Naive thymus-derived CD4-positive, alpha-beta T cell (primary cell): ENCODE measurements around the gene CAMK2A. TPM values are rescaled to one million over a fixed set of nuclear protein-coding genes. Genes with fewer than 3 reads are reported as not detected.
A peak's percentile ranks its signal among the peaks of the same experiment; 100 is the strongest.

ENCODE experiments used
- ATAC-seq: fragments of 150-1000 bp; cut with Tn5 transposase; 2 replicates; pipeline ENCODE4 v1.10.0; 2021; ENCODE audit warnings: mild to moderate bottlenecking, moderate library complexity
- CTCF ChIA-PET: fragments of 350-600 bp; sonication (Branson Sonifier 250); formaldehyde crosslinking; loops from one replicate; lab custom pipeline; 2021; ENCODE audit warnings: antibody characterized with exemption; lab: Charles Lee
- POLR2A ChIA-PET: fragments of 350-600 bp; sonication (Branson Sonifier 250); formaldehyde crosslinking; loops from one replicate; lab custom pipeline; 2021; ENCODE audit warnings: antibody characterized with exemption, inconsistent platforms; lab: Charles Lee
- DNase-seq, 9 donors: peaks; one replicate each; pipeline versions ENCODE4 v3.0.0 to v3.0.0-alpha.2; 2020 to 2022; ENCODE audit warnings: mixed read lengths in 1 of 9
- H3K27ac ChIP-seq: one replicate; pipeline ENCODE4 v1.7.0; 2013; ENCODE audit warnings: mild to moderate bottlenecking, low read depth, low read length, moderate library complexity
- H3K27me3 ChIP-seq, 2 donors: one replicate each; pipeline ENCODE4 v1.7.0; 2013; ENCODE audit warnings: low read length in 2 of 2, mild to moderate bottlenecking in 2 of 2, moderate library complexity in 2 of 2; ENCODE audit not compliant: control insufficient read depth in 2 of 2, insufficient read depth in 2 of 2
- H3K36me3 ChIP-seq, 3 experiments: 1 replicate in 2 of 3; 2 replicates in 1 of 3; pipeline ENCODE4 v1.7.0; 2013; ENCODE audit warnings: low read length in 3 of 3, mild to moderate bottlenecking in 3 of 3, moderate library complexity in 1 of 3; ENCODE audit not compliant: insufficient read depth in 3 of 3, control insufficient read depth in 2 of 3
- H3K4me1 ChIP-seq, 2 donors: one replicate each; pipeline ENCODE4 v1.7.0; 2013; ENCODE audit warnings: low read length in 2 of 2, mild to moderate bottlenecking in 2 of 2, moderate library complexity in 1 of 2; ENCODE audit not compliant: control insufficient read depth in 2 of 2, insufficient read depth in 2 of 2
- H3K4me3 ChIP-seq: 2 replicates; pipeline ENCODE4 v1.7.0; 2013; ENCODE audit warnings: mild to moderate bottlenecking, low read length
- H3K9me3 ChIP-seq, 3 experiments: 1 replicate in 2 of 3; 2 replicates in 1 of 3; pipeline ENCODE4 v1.7.0; 2013; ENCODE audit warnings: low read length in 3 of 3; ENCODE audit not compliant: control insufficient read depth in 2 of 3
- H3K27ac Mint-ChIP-seq, 9 donors: one replicate each; pipeline ENCODE4 v1.8.0; 2020 to 2022; ENCODE audit warnings: mixed read lengths in 9 of 9, mild to moderate bottlenecking in 8 of 9, moderate library complexity in 5 of 9, inconsistent platforms in 2 of 9
- H3K27me3 Mint-ChIP-seq, 5 donors: one replicate each; pipeline ENCODE4 v1.8.0; 2021 to 2022; ENCODE audit warnings: mixed read lengths in 5 of 5, mild to moderate bottlenecking in 1 of 5
- H3K36me3 Mint-ChIP-seq, 5 donors: one replicate each; pipeline ENCODE4 v1.8.0; 2020 to 2022; ENCODE audit warnings: mixed read lengths in 5 of 5, mild to moderate bottlenecking in 3 of 5, inconsistent platforms in 1 of 5
- H3K4me1 Mint-ChIP-seq, 7 donors: one replicate each; pipeline ENCODE4 v1.8.0; 2020 to 2022; ENCODE audit warnings: mixed read lengths in 7 of 7, mild to moderate bottlenecking in 3 of 7, inconsistent platforms in 1 of 7
- H3K4me3 Mint-ChIP-seq, 10 donors: one replicate each; pipeline ENCODE4 v1.8.0; 2020 to 2022; ENCODE audit warnings: mild to moderate bottlenecking in 10 of 10, mixed read lengths in 10 of 10, moderate library complexity in 6 of 10, inconsistent platforms in 2 of 10
- H3K9me3 Mint-ChIP-seq, 11 donors: one replicate each; pipeline ENCODE4 v1.8.0; 2020 to 2022; ENCODE audit warnings: mixed read lengths in 11 of 11, mild to moderate bottlenecking in 4 of 11, inconsistent platforms in 1 of 11, moderate library complexity in 1 of 11
- intact Hi-C, 2 donors: fragments of 100-400 bp; cut with micrococcal nuclease; formaldehyde crosslinking; loops; one replicate each; pipeline ENCODE4 v1.15.1; 2023
- polyA plus RNA-seq, 2 donors: library from polyadenylated mRNA; unstranded; fragments of 300-500 nt; fragmentation: Illumina TruSeq; gene quantifications; one replicate each; pipeline ENCODE4 v1.2.3, GENCODE V29; 2021
- total RNA-seq, 6 experiments: library from RNA in 5 of 6; stranded (reverse) in 5 of 6; gene quantifications; 1 replicate in 5 of 6; 2 replicates in 1 of 6; pipeline ENCODE4 v1.2.3 and lab custom pipeline; 2021 to 2026

The CAMK2A gene
- total and polyA plus RNA-seq, 7 experiments from 2014 or later, result not detected

DNA sequence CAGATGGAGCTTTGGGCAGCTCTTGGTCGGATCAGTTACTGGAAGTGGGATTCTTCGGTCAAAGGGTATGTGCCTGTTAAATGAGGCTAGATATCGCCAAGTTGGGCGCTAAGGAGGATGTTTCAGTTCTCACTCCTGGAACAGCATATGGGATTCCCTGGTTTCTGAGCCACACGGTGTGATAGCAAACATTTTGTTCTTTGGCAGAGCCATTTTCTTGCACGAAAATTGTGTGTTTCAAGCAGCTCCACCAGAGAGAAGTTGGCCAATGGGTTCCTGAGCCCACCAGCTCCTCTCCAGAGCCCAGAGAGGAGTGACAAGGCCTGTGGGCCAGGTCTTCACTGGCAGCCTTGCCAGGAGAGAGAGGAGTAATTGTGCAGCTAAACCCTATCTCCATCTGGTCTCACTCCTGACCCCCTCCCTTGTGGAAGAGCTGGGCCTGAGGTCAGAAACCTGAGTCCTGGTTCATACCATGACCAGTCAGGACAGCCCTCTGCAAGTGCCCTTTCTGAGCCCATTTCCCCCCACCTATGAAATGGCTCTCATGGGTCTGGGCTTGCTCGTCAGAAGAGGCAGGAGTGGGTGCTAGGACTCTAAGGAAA, 110.5 kb downstream of the CAMK2A start:
- CTCF ChIA-PET, result no interaction called here
- intact Hi-C loops, result no loop called here

DNA sequence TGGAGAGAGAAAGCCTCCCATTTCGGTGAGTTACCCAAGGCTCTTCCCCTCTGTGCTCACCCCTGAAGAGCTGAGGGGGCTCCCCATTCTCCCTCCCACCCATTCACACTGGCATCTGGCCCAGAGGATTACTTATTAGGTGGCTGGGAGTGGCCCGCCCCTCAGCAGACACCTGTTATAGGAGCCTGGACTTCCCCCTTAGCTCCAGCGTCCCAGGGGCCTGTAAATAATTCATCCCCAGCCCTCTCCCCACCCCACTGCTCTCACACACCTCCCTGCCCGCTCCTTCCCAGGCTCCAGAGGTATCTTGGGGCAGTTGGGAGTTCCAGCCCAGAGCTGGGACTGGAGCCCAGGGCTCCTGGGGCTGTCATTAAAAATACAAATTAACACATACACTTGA, 111.3 kb downstream of the CAMK2A start:
- Histone ChIP-seq H3K36me3 (no peaks in the 10 kb centered on the region), H3K4me3 (no peak overlapping the region), H3K9me3 (no peaks in the 10 kb centered on the region), H3K4me1 (no peaks in the 10 kb centered on the region), H3K27me3 (no peaks in the 10 kb centered on the region), H3K27ac (no peak overlapping the region)
- peaks cover 0 to 3% (median 0%) of the 10 kb centered on the region in 7 donors for H3K4me1 Mint-ChIP-seq
- intact Hi-C loops, result no loop called here
- H3K36me3 Mint-ChIP-seq, result no peaks in the 10 kb centered on the region
- DNase-seq (no peak), ATAC-seq (no peak)
- H3K9me3 Mint-ChIP-seq, result no peaks in the 10 kb centered on the region
- POLR2A ChIA-PET, result no interaction called here
- H3K4me3 Mint-ChIP-seq, result no peak overlapping the region
- H3K27ac Mint-ChIP-seq, result no peak overlapping the region
- peaks cover 5 to 15% (median 8%) of the 10 kb centered on the region in 5 donors for H3K27me3 Mint-ChIP-seq
- CTCF ChIA-PET, result interaction anchor here (0.6 kb wide), 1 partner anchor 104 kb away, joined by 3 read pairs; no protein-coding TSS in a partner anchor

More for the DNA sequence above, 110.5 kb downstream of the CAMK2A start:
- Histone ChIP-seq H3K4me1 (no peaks in the 10 kb centered on the region), H3K4me3 (no peak overlapping the region), H3K9me3 (no peaks in the 10 kb centered on the region), H3K27me3 (no peaks in the 10 kb centered on the region), H3K36me3 (no peaks in the 10 kb centered on the region), H3K27ac (no peak overlapping the region)
- Mint-ChIP-seq H3K36me3 (no peaks in the 10 kb centered on the region), H3K4me3 (no peak overlapping the region), H3K9me3 (no peaks in the 10 kb centered on the region), H3K4me1 (peaks cover 0 to 3% (median 0%) of the 10 kb centered on the region in 7 donors), H3K27me3 (peaks cover 0 to 9% (median 3%) of the 10 kb centered on the region in 5 donors), H3K27ac (no peak overlapping the region)
- no peak for ATAC-seq
- no peak for DNase-seq
- POLR2A ChIA-PET, result no interaction called here

DNA sequence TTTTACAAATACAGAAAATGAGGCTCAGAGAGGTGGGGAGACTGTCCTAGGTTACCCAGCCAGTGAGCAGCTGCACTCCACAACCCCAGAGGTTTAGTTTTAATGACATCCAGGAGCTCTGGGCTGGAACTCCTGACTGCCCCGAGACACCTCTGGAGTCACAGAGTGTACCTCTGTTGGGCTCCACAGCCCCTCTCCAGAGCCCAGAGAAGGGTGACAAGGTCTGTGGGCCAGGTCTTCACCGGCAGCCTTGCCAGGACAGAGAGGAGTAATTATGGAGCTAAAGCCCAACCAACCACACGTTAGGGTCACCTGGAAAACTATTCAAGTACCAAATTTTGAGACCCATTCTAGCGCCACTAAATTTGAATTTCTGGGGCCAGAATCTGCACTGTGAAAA, 111.9 kb downstream of the CAMK2A start:
- Mint-ChIP-seq H3K4me1 (peaks cover 0 to 3% (median 0%) of the 10 kb centered on the region in 7 donors), H3K9me3 (no peaks in the 10 kb centered on the region), H3K4me3 (no peak overlapping the region), H3K27ac (no peak overlapping the region), H3K36me3 (no peaks in the 10 kb centered on the region), H3K27me3 (peaks cover 8 to 16% (median 10%) of the 10 kb centered on the region in 5 donors)
- Histone ChIP-seq H3K27me3 (no peaks in the 10 kb centered on the region), H3K36me3 (no peaks in the 10 kb centered on the region), H3K4me1 (no peaks in the 10 kb centered on the region), H3K9me3 (no peaks in the 10 kb centered on the region), H3K27ac (no peak overlapping the region), H3K4me3 (no peak overlapping the region)
- ATAC-seq (no peak), DNase-seq (no peak)
- intact Hi-C loops, result no loop called here
- CTCF ChIA-PET, result interaction anchor here (0.5 kb wide), 1 partner anchor 272 kb away, joined by 3 read pairs; the partner anchor contains the start of gene RPS14
- POLR2A ChIA-PET, result no interaction called here

- POLR2A ChIA-PET, result no interaction called here
Measured at GRCh38 chr5:150176745-150177477, 112.7 kb downstream of the CAMK2A start.

GRCh38 chr5:150175536-150175935, 114.0 kb downstream of the CAMK2A start:
- CTCF ChIA-PET, result no interaction called here
- Mint-ChIP-seq H3K36me3 (no peaks in the 10 kb centered on the region), H3K4me1 (peaks cover 0 to 3% (median 0%) of the 10 kb centered on the region in 7 donors), H3K27me3 (peaks cover 11 to 33% (median 24%) of the 10 kb centered on the region in 5 donors), H3K4me3 (no peak overlapping the region), H3K27ac (no peak overlapping the region), H3K9me3 (no peaks in the 10 kb centered on the region)
- Histone ChIP-seq H3K4me3 (no peak overlapping the region), H3K9me3 (no peaks in the 10 kb centered on the region), H3K27me3 (no peaks in the 10 kb centered on the region), H3K27ac (no peak overlapping the region), H3K4me1 (no peaks in the 10 kb centered on the region), H3K36me3 (no peaks in the 10 kb centered on the region)
- no peak for DNase-seq
- POLR2A ChIA-PET, result no interaction called here
- intact Hi-C loops, result no loop called here
- peak; percentile 27 for ATAC-seq

More at GRCh38 chr5:150176745-150177477, 112.7 kb downstream of the CAMK2A start:
- no peak for ATAC-seq
- H3K27me3 Mint-ChIP-seq, result peaks cover 12 to 21% (median 17%) of the 10 kb centered on the region in 5 donors
- no peaks in the 10 kb centered on the region for H3K9me3 Mint-ChIP-seq
- intact Hi-C loops, result no loop called here
- CTCF ChIA-PET, result interaction anchor here (0.5 kb wide), 1 partner anchor 272 kb away, joined by 3 read pairs; the partner anchor contains the start of gene RPS14
- Histone ChIP-seq H3K4me3 (no peak overlapping the region), H3K36me3 (no peaks in the 10 kb centered on the region), H3K4me1 (no peaks in the 10 kb centered on the region), H3K9me3 (no peaks in the 10 kb centered on the region), H3K27ac (no peak overlapping the region), H3K27me3 (no peaks in the 10 kb centered on the region)
- no peak for DNase-seq
- H3K27ac Mint-ChIP-seq, result no peak overlapping the region
- H3K4me1 Mint-ChIP-seq, result peaks cover 0 to 5% (median 0%) of the 10 kb centered on the region in 7 donors
- H3K4me3 Mint-ChIP-seq, result no peak overlapping the region
- no peaks in the 10 kb centered on the region for H3K36me3 Mint-ChIP-seq

GRCh38 chr5:150175076-150175475, 114.5 kb downstream of the CAMK2A start:
- Mint-ChIP-seq H3K36me3 (no peaks in the 10 kb centered on the region), H3K4me3 (no peak overlapping the region), H3K27ac (no peak overlapping the region), H3K27me3 (peaks cover 13 to 37% (median 29%) of the 10 kb centered on the region in 5 donors), H3K9me3 (no peaks in the 10 kb centered on the region), H3K4me1 (peaks cover 0 to 3% (median 0%) of the 10 kb centered on the region in 7 donors)
- no peak for ATAC-seq
- no peaks in the 10 kb centered on the region for H3K4me1 ChIP-seq
- no peaks in the 10 kb centered on the region for H3K9me3 ChIP-seq
- CTCF ChIA-PET, result no interaction called here
- intact Hi-C loops, result no loop called here
- no peaks in the 10 kb centered on the region for H3K27me3 ChIP-seq
- no peaks in the 10 kb centered on the region for H3K36me3 ChIP-seq
- POLR2A ChIA-PET, result no interaction called here
- no peak overlapping the region for H3K27ac ChIP-seq
- H3K4me3 ChIP-seq, result no peak overlapping the region
- no peak for DNase-seq
